Stimulated activated naive CD8-positive, alpha-beta T cell treated with anti-CD3 and anti-CD28 coated beads, Interleukin-15, Interleukin-2, amounts not matched to agents 100 ng/mL and 50 ng/mL, for 24 hours (primary cell): ENCODE results near the gene CLEC12A.

ENCODE experiments used
- H3K27ac Mint-ChIP-seq: one replicate; pipeline ENCODE4 v1.8.0; 2021; ENCODE audit warnings: mild to moderate bottlenecking, mixed read lengths
- H3K27me3 Mint-ChIP-seq: one replicate; pipeline ENCODE4 v1.8.0; 2021; ENCODE audit warnings: mixed read lengths
- H3K36me3 Mint-ChIP-seq: one replicate; pipeline ENCODE4 v1.8.0; 2021; ENCODE audit warnings: low read depth, mixed read lengths
- H3K4me1 Mint-ChIP-seq: one replicate; pipeline ENCODE4 v1.8.0; 2021; ENCODE audit warnings: low read depth, mixed read lengths
- H3K4me3 Mint-ChIP-seq: one replicate; pipeline ENCODE4 v1.8.0; 2021; ENCODE audit warnings: mild to moderate bottlenecking, mixed read lengths
- H3K9me3 Mint-ChIP-seq: one replicate; pipeline ENCODE4 v1.8.0; 2021; ENCODE audit warnings: mixed read lengths

CLEC12A gene

DNA sequence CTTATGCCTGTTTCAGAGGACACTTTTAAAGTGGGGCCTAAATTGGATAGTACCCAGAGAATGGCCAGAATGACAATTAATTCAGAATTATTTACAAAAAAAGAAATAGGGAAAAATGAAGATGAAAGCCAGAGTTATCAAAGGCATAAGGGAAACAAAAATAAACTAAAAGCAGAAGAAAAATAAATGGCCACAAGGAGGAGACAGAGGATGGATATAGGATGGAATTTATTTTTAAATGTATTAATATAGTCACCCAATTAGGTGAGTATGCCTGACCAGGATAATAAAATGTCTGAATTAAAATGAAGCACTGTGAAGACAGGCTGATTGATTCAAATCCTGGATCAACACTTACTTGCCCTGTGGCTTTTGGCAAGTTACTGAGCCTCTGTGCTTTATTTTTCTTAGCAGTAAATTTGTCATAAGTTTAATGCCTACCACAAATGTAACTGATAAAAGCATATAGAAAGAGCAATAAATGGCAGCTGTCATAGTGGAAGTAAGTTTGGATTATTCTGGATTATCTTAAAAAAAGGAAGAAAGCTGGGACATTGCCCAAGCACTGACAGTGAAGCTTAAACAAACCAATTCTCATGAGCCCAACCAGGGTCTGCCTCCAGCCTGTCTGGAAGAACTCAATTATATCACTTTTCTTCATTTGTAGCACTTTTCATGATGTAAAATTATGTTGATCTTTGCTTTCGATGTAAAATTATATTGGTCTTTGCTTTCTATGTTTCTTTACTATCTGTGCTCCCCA lies 62.8 kb downstream of the CLEC12A start:
- Mint-ChIP-seq H3K36me3 (no peaks in the 10 kb centered on the region), H3K27me3 (peaks cover 11% of the 10 kb centered on the region), H3K4me3 (no peak overlapping the region), H3K27ac (no peak overlapping the region), H3K9me3 (no peaks in the 10 kb centered on the region), H3K4me1 (no peaks in the 10 kb centered on the region)
